Esophagus squamous epithelium (tissue), 5 donors: ENCODE measurements around the gene EXOC6. TPM values are rescaled to one million over a fixed set of nuclear protein-coding genes. Genes with fewer than 3 reads are reported as not detected.
A peak's percentile ranks its signal among the peaks of the same experiment; 100 is the strongest.

Source experiments
- DNase-seq: peaks from one replicate; lab custom pipeline; 2025; lab: John Stamatoyannopoulos, UW
- H3K27ac ChIP-seq, 4 donors: fragments of 200-600 bp; sonication (generic); one replicate each; pipeline ENCODE4 v1.5.1; 2016 to 2019; ENCODE audit warnings: mild to moderate bottlenecking in 1 of 4
- H3K27me3 ChIP-seq, 4 donors: fragments of 200-600 bp; sonication (generic); 1 replicate in 3 of 4; 2 replicates in 1 of 4; pipeline versions ENCODE4 v1.5.1 to v1.6.0; 2017 to 2021; ENCODE audit warnings: antibody characterized with exemption in 1 of 4
- H3K36me3 ChIP-seq, 3 donors: fragments of 200-600 bp; sonication (generic); one replicate each; pipeline ENCODE4 v1.5.1; 2016 to 2019
- H3K4me1 ChIP-seq, 3 donors: fragments of 200-600 bp; sonication (generic); one replicate each; pipeline ENCODE4 v1.5.1; 2017 to 2019
- H3K4me3 ChIP-seq, 4 donors: fragments of 200-600 bp; sonication (generic); 1 replicate in 3 of 4; 2 replicates in 1 of 4; pipeline ENCODE4 v1.5.1; 2016 to 2019; ENCODE audit warnings: mild to moderate bottlenecking in 2 of 4, moderate library complexity in 1 of 4
- H3K9me3 ChIP-seq, 3 donors: fragments of 200-600 bp; sonication (generic); one replicate each; pipeline ENCODE4 v1.5.1; 2016 to 2019
- POLR2A ChIP-seq, 4 donors: fragments of 450-650 bp; IDR thresholded peaks; one replicate each; pipeline ENCODE4 v1.6.1; 2017; ENCODE audit warnings: antibody characterized with exemption in 4 of 4, mild to moderate bottlenecking in 4 of 4, moderate library complexity in 3 of 4
- WGBS, 2 donors: methylation state at CpG; one replicate each; pipeline ENCODE4 v1.1.5; 2018; 5-methylcytosine and 5-hydroxymethylcytosine counted together
- intact Hi-C: fragments of 100-400 bp; cut with DNase I; formaldehyde crosslinking; loops from one replicate; pipeline ENCODE4 v1.15.0; 2022
- total RNA-seq, 4 donors: library from RNA; depleted of rRNA; stranded (reverse); fragments of >200 nt; gene quantifications; one replicate each; pipeline ENCODE4 v1.1.0, GENCODE V29; 2016
- TF ChIP-seq, protein P1 (sequence below), 6 experiments: fragments of 450-650 bp in 4 of 6; fragments of 200-600 bp in 2 of 6; sonication (generic) in 2 of 6; IDR thresholded peaks; one replicate each; pipeline ENCODE4 v1.5.1; 2016 to 2019; ENCODE audit warnings: antibody characterized with exemption in 6 of 6, mild to moderate bottlenecking in 4 of 6, moderate library complexity in 4 of 6
- donor health status: DM: yes; HTN: yes; CAD: no.

The EXOC6 gene
- total RNA-seq: 1 to 10 TPM; 1.3 to 9.5 (median 5.6) TPM

DNA sequence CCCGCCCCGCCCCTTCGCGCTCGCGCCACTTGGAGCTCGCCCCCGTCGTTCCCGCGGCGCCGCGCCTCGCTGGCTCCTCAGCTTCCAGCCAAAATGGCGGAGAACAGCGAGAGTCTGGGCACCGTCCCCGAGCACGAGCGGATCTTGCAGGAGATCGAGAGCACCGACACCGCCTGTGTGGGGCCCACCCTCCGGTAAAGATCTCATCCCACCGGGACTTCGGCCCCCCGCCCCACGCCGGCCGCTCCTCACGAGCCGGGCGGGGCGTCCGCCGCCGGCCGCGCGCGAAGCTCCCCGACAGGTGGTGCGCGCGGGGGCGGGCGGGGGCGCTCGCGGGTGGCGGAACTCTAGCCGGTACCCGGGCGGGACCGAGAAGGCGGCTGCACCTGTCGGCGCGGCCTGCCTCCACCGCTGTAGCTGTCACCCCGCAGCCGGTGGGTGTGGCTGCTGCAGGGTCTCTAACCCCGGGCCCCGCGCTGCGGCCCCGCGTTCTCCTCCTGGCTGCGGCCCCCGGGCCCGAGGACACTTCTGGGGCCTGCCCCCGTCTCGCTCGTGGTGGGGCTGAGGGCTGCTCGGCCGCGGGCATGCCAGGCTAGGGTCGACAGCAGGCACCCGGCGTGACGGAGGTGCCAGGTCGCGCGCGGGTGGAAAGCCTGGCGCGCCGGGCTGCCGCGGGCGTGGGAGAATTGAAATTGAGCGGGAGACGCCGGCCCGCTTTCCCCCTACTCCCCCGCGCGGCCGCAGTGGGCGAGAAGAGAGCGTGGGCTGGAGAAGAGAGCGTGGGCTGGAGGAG, at the start of gene EXOC6:
Gene EXOC6 (plus strand): TSS at position 80 of the 793 bp plus-strand sequence. CDS start 14 bp downstream, at position 94.
- intact Hi-C loops: no loop called here
- Histone ChIP-seq H3K4me3 (peak within 1 kb of the TSS; percentile 71 to 97 (median 88)), H3K27ac (peak within 1 kb of the TSS; percentile 84 to 95 (median 88)), H3K4me1 (peaks cover 11 to 41% (median 17%) of the 10 kb centered on the region in 3 donors), H3K9me3 (no peaks in the 10 kb centered on the region), H3K27me3 (peaks cover 0 to 41% (median 0%) of the 10 kb centered on the region in 4 donors), H3K36me3 (no peaks in the 10 kb centered on the region)
- WGBS, 2 donors: 0% methylated on average over 4 to 5 of the region's 103 CpGs
- DNase-seq: peak; percentile 43
- TF ChIP-seq POLR2A (IDR thresholded peaks at IDR 0.05): peak in 1 of 4 donors; percentile 29
- TF ChIP-seq, protein P1, sequence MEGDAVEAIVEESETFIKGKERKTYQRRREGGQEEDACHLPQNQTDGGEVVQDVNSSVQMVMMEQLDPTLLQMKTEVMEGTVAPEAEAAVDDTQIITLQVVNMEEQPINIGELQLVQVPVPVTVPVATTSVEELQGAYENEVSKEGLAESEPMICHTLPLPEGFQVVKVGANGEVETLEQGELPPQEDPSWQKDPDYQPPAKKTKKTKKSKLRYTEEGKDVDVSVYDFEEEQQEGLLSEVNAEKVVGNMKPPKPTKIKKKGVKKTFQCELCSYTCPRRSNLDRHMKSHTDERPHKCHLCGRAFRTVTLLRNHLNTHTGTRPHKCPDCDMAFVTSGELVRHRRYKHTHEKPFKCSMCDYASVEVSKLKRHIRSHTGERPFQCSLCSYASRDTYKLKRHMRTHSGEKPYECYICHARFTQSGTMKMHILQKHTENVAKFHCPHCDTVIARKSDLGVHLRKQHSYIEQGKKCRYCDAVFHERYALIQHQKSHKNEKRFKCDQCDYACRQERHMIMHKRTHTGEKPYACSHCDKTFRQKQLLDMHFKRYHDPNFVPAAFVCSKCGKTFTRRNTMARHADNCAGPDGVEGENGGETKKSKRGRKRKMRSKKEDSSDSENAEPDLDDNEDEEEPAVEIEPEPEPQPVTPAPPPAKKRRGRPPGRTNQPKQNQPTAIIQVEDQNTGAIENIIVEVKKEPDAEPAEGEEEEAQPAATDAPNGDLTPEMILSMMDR (IDR thresholded peaks at IDR 0.05): peak in 3 of 6 experiments; percentile 12 to 20 (median 12)

DNA sequence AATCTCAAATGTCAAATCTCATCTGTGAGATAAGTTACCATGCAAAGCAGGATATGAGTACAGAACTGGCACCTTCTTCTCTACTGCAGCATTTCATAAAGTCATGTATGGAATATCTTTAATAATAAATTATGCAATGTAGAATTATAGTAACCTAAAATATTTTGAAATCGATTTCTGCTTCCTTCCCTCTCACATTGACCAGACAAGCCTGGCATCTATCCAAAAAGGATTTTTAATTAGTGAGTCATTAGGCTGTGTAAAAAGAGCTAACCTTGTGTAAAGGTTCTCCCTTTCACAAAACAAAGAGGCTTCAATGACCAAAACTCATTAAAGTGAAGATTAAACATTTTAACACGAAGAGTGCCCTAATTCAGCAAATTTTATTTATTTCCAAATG, 48.8 kb upstream of the EXOC6 start:
- Histone ChIP-seq H3K27me3 (peaks cover 0 to 2% (median 0%) of the 10 kb centered on the region in 4 donors), H3K27ac (no peak overlapping the region), H3K36me3 (no peaks in the 10 kb centered on the region), H3K4me1 (no peaks in the 10 kb centered on the region), H3K9me3 (no peaks in the 10 kb centered on the region), H3K4me3 (no peak overlapping the region)
- no peak for TF ChIP-seq POLR2A (IDR thresholded peaks at IDR 0.05)
- TF ChIP-seq, protein P1 (IDR thresholded peaks at IDR 0.05): no peak
- 25 to 38% methylated on average over 2 of the region's 2 CpGs for WGBS, 2 donors
- no peak for DNase-seq
- intact Hi-C loops: no loop called here

GRCh38 chr10:92800134-92800733, 48.1 kb upstream of the EXOC6 start:
- intact Hi-C loops: no loop called here

DNA sequence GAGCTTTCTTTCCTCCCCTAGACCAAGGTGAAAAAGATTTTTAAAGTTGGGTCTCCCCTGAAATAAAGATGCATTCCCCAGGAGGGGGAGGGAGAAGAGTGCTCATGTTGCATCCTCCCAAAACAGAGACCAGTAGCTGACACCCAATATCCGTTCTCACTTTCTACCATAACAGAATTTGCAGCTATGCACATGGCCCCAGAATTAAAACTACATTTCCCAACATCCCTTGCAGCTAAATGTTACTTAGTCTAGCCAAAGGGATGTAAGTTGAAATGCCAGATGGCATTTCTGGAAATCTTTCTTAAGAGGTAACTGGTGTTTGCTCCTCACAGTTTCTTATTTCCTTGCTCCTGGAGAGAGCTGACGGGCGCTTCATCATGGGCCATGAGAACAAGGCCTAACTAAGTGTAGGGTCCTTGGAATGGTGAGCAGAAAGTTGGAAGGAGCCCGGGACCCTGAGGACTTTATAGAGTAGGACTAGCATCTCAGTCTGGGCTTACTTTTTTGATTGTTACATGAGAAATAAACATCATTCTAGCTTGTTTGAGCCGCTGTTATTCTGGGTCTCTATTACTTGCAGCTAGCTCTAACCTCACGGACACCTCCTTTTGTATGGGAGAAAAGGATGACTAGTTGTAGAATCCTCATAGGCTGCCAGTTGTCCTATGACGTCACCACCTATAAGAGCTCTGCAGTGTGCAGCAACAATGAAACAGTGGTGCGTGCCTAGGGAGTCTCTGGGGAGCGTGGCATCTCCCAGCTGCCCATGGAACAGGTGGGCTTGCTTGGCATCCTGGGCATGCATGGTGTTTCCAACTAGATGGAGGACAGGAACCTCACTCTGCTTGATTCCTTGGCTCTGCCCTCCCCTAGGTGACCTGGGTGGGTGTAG, 46.1 kb upstream of the EXOC6 start:
- Histone ChIP-seq H3K27ac (no peak overlapping the region), H3K4me3 (no peak overlapping the region), H3K36me3 (no peaks in the 10 kb centered on the region), H3K4me1 (no peaks in the 10 kb centered on the region), H3K9me3 (no peaks in the 10 kb centered on the region), H3K27me3 (peaks cover 0 to 8% (median 0%) of the 10 kb centered on the region in 4 donors)
- WGBS, 2 donors: 79 to 81% methylated on average over 9 of the region's 9 CpGs
- TF ChIP-seq, protein P1 (IDR thresholded peaks at IDR 0.05): no peak
- TF ChIP-seq POLR2A (IDR thresholded peaks at IDR 0.05): no peak
- DNase-seq: no peak
- intact Hi-C loops: no loop called here

More at GRCh38 chr10:92800134-92800733, 48.1 kb upstream of the EXOC6 start:
- Histone ChIP-seq H3K36me3 (no peaks in the 10 kb centered on the region), H3K27ac (no peak overlapping the region), H3K4me3 (no peak overlapping the region), H3K9me3 (no peaks in the 10 kb centered on the region), H3K4me1 (no peaks in the 10 kb centered on the region), H3K27me3 (no peaks in the 10 kb centered on the region)
- no peak for TF ChIP-seq POLR2A (IDR thresholded peaks at IDR 0.05)
- TF ChIP-seq, protein P1 (IDR thresholded peaks at IDR 0.05): no peak
- 59 to 75% methylated on average over 5 of the region's 5 CpGs for WGBS, 2 donors
- DNase-seq: no peak
